IPS DF 19.7 (cell line): ENCODE results near the gene URB1.

ENCODE experiments used
- DNase-seq: peaks from one replicate; pipeline ENCODE4 v3.0.0-alpha.2; 2013; ENCODE audit warnings: low read depth, low spot score

URB1 gene

DNA sequence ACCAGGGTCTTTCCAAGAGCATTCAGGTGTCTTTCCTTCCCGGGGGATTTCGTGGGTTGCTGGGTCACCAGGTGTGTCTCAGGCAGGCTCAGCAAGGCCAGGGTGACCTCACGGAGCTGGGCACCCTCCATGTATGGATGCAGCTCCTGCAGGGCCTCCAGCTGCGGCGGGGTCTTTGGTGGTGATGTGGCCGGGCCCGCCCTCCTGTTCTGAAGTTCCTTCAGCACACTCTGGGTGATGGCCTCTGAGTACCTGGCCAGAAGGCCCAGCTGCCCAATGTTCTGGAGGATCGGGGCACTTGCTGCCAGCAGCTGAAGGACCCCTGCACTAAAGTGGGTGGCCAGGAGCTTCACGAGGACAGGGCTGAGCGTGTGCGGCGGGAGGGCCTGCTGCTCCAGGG, 45.5 kb downstream of the URB1 start:
- no peak for DNase-seq

DNA sequence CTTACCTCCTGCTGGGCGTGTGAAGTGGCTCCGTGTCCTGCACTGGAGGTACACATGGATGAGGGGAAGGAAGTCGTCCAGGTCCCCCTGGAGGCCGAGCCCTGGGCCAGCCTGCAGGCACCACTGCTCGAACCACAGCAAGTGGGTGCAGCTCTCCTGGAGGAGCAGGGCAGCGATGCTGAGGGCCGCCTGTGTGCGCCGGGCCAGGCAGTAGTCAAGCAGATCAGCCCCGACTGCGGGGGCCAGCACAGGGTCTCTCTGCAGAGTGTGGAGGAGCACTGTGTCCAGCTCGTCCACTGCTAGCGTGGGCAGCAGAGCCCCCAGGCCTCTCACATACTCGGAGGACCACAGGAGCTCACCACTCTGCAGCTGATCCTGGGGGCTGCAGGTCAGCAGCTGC, 45.9 kb downstream of the URB1 start:
- DNase-seq = no peak

DNA sequence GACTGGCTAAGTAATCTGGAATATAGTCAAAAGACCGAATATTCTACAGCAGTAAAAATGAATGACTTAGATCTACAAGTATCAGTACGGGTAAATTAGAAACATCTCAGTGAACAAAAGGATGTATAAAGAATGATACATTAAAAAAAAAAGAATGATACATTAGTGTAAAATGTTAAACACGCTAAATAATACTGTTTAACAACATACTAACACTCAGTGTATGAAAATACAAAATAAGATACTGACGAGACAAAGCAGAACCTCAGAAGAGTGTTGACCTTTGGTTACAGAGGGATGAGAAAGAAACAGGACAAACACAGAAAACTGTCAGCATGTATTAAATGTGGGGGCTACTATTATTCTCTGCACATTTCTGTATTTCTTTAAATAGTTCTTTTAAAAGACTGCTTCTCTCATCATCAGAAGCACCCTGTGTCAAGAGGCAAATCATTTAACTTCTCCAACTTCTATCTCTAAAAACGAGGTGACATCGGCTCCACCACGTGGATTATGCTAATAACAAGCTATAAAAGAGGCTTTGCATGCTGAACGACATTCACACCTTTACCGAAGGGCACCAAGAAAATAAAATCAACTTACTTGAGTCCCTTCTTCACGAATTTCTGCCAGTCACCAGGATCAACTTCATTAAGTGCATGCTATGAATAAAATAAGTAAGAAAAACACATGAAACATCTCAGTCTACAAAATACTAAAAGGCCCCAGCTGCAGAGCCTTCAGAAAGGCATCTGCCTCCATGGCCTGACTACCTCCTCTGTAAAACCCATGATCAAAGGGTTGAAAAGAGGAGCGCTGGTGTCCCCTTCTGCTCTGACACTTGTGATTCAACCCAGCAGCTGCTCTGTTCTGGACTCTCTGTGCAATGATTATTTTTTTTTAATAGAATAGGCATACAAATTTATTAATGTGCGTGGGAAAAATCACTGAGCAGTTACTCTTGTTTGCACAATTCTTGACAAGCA, 51.7 kb downstream of the URB1 start:
- no peak for DNase-seq

DNA sequence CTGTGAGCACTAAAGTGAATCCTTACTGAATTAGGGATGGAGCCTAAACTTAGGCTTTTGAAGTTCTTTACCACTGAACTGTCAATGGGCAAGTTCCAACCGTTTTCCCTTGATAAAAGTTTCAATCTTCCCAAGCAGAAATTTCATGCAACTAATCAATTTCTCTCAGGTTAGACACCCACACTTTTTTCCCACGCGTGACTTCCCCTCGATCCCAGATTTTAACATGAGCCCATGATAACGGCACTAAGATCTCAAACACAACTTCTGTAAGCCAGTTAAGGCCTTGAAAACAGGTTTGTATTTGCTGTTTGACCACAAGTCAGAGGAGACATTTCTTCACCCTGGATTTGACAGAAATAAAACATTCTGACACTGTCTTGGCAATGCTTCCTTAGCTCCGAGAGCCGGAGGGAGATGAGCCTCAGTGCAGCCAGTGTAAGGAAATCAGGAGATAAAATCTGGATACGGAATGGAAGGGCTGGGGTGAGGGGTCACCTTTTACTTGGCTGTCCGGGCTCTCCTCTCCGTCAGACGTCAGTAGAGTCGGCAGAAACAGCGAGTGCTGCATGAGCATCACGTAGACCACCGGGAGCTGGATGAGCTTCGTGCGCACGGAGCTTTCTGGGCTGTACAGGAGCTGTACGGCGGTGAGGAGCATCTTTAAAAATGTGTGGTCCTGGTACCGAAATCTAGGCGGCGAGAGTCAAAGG, 54.4 kb downstream of the URB1 start:
- DNase-seq = no peak

DNA sequence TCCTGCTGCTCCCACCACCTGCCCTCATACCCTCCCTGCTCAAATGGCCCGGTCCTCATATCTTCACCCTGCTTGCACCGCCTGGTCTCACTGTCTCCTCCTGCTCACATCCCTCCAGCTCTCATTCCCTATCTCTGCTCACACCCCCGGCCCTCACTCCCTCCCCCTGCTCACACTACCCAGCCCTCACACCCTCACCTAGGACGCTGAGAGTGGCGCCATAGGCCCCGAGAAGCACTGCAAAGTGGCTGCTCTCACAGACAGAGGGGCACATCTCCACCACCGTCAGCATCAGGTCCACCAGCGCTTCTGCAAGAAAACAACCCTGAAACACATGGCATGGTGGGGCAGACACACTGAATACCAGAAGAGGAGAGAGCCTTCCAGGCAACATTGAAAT, 55.6 kb downstream of the URB1 start:
- no peak for DNase-seq

DNA sequence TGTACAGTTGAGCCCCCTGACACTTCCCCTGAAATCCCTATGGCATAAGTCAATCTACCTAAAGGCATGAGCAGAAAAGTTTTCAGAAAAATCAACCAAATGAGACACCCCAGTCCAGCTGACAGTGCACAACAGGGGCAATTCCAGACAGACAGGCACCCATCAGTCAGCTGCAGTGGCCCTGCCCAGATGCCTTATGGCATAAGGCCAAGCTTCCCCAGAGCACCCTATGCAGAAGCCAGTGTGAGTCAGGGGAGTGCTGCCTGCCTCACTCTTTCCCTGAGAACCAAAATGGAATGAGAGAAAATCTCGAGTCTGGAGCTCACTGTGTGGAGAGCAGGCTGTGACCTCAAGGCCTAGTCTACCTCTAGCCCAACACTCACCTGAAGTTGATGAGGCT, 56.1 kb downstream of the URB1 start:
- no peak for DNase-seq

DNA sequence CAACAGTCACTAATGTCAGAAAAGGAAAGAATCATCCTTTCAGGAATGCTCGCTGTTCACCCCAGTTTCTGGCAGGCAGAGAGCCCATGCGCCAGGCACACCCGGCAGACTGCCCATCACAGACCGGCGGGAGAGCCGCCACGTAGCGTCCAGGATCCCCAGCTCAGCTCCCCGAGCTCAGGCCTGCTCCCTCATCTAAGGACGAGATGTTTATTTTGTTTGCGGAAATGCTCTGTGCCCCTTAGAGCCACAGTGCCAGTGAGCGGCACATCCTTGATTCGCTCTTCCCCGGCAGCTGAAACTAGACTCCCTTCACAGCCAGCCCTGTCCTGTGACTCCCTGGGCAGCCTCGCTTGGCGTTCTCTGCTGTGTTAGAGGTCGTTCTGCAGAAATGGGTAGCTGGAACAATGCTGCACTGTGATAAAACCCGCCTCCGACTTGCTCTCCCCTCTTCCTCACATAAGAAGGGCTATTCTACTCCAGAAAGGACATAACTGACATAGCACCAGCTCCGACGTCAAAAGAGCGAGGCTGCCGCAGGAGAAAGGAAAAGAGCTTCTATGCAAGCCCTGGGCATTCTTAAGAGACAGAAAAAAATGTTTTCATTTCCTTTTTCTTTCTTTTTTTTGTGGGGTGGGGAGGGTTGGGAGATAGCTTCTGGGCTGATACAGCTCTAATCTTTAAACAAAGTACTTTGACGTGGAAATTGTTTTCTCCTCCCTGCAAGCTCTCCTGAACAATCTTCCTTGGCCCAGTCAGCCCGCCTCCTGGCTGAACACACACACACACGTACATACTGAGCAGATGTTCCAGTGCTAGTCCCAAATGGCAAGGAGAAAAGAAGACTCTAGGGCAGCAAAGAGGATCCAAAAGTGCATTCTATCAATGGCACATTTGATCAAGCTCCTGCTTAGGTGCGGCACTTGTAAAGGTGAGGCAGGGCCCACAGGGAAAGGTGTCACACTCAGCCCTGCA, 56.9 kb downstream of the URB1 start:
- DNase-seq = no peak

DNA sequence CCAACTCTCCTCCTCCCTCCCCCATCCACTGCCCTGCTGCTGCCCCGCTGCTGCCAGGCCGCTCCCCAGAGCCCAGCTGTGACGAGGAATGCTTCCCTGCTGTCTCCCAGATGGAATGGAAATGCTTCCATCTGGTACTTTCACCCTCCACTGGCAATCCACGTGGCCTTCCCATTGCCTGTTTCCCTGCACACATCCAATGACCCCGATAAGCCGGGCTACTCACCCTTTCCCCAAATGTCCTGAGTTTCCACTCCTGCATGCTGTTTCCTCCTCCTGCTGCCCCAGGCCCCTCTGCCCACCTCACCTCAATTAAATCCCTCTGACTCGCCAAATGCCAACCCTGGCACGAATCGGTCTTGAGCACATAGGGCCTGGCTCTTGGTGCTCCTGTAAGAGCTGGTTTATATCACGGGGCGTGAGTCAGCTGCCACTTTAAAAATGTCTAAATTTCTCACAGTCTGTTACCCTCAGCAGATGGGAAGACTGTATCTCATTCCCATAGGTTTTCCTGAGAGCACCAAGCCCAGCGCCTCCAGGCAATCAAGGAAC, 57.8 kb downstream of the URB1 start:
- DNase-seq = no peak

DNA sequence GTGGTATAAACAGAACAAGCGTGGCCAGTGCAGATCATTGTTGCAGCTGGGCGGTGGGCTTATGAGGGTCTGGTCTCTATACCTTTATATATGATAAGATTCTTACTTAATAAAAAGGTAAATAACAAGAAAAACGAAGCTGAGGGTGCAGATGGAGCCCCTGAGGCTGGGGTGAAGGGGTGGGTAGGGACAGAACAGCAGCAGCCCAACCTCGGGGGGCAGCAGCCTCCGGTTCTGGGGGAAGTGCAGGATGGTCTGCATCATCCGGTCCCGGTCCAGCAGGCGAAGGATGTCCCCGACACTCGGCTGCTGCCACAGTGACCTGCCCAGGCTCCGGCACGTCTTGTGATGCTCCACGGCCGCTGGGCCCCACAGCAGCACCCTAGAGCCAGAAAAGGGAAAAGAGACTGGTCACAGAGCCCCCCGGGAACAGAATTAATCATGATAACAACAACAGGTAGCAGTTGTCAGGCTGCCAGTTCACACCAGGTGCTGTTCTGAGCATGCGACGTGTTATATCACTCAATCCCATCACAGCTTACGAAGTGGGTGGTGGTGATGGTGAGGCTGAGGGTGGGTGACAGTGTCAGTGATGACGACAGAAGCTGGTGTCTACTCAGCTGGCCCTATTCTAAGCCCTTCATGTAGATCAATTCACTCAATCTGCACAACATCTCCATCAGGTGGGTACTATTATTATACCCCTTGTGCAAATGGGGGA, 58.7 kb downstream of the URB1 start:
- no peak for DNase-seq

DNA sequence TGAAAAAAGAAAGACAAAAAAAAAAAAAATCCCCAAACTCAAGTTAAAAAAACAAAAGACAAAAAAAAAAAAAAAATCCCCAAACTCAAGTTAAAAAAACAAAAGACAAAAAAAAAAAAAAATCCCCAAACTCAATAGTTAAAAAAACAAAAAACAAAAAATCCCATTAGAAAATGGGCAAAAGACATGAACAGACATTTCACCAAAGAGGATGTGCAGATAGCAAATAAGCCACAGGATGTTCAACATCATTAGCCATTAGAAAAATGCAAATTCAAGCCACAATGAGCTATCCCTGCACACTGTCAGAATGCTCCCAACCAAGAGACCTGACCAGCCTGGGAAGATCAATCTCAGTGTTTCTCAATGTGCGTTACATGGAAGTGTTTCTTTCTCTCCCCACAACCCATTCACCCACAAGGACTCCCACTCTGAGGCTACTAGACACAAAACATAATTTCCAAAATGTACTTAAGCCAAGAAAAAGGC, 60.3 kb downstream of the URB1 start:
- no peak for DNase-seq

DNA sequence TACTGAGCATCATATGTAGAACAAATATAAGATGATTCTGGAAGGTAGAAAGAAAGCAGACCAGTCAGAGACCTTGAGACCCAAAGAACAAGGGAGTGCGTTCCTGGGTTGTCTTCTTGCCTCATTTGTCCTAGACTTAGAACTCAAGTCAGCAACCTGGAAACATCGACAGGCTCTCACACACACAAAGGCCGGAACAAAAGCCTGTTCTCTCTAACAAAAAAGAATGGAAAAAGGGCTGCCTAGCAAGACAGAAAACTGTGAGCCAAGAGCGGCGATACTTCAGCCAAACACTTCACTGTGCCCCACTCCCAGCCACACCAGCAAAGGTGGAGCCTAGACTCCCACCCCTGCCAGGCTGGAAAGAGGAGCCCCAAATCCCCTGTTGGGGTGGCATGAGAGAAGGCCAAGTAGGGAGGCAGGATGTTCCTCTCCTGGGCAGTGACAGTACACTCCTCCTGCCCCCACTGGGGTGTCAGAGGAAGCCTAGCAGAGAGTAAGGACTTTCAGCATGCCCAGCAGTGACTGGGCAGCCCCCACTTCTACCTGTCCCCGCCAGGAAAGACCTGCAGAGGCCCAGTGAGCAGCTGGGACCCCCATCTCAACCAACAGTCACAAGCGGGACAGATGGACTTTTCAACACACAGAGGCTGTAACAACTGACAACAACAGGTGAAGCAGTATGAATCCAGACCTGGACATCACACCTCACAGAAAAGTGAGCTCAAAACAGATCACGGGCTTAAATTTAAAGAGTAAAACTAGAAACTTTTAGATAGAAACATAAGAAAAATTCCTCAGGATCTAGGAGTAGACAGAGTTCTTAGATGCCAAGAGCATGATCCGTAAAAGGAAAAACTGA, 61.1 kb downstream of the URB1 start:
- no peak for DNase-seq

DNA sequence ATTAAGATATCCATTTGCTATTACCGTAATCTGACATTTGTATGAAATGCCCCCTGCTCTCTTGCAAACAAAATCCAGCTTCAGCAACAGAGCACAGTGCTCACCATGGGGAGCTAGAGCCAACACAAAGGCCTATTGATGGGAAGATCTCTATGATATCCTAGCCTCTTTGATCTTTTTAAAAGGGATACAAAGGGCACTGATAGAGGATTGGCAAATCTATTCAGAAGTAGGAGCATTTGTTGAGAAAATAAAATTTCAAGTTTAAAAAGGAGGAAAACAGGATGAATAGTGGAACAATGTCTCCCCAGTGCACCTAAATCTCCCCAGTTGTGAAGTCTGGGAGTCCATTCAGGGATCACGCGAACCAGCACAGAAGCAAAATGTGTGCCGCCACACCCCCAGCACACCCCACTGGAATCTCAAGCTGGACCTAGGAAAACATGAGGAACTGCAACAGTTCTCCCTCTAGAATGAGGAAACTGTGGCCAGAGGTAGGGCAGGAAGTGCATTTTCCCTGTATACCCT, 62.0 kb downstream of the URB1 start:
- no peak for DNase-seq

DNA sequence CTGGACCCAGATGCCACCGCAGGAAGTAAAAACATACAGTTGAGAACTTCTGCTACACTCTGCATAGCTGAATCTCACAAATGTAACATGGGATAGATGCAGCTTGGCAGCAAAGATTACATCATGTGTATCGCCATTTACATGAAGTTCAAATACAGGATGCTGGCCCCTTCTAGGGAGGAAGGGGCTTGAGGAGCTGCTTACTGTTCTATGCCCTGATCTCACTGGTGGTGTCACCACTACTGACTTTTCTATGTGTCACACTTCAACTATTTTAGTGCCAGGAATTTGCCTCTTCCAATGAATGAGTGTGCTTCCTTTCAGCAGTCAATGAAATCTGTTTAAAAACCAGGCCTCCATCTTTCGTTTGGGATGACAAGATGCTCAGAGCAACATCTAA, 63.0 kb downstream of the URB1 start:
- no peak for DNase-seq

DNA sequence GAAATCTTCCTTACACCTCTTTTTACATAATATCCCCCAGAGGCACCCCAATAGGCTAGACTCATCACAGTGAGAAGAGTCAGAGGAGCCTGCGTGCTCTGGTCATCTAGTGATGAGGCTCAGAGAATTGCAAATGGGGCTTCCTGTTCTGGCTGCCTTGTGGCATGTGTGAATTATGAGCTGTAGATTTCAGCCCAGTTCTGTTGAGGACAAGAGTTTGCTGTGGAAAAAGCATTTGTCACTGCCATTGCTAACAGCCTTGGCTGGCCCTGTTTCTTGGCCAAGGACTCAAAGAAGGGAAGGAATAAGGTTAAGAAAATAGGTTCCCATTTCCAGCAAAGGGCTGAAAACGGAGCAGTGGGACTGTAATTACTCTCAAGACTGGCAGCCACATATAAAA, 63.5 kb downstream of the URB1 start:
- DNase-seq = no peak

DNA sequence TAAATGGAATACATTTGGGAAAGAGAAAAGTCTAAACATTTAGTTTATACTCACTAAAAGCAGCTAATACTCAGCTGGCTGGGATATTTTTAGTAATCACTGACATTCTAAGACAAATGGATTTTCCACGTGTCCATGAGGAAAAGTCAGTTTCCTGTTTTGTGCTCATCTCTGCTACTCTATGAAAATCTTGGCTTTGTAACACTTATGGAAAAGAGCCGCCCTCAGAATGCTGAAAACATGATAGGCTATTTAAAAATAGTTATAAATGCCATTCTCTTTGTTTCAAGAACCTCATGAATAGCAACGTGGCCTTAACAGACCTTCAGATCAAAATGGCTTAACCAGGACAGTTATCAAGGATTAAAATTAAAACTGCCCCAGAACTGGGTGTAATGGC, 64.2 kb downstream of the URB1 start:
- no peak for DNase-seq

DNA sequence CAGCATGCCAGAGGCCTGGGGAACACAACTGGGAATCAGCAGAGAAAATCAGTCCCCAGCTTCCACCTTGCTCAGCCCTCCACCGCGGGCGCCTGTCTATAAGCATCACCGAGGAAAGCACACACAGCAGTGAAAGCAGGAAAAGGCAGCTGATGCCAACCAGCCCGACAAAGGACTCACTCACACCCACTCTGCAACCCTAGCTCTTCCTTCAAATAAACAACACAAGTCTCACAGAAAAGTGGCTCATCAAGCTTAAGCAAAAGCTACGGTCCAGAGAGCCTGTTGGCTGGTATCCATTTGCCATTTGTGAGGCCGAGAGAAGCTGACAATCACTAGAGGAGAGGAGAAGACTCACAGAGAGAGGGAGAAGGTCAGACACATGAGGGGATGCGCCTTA, 67.1 kb downstream of the URB1 start:
- no peak for DNase-seq

DNA sequence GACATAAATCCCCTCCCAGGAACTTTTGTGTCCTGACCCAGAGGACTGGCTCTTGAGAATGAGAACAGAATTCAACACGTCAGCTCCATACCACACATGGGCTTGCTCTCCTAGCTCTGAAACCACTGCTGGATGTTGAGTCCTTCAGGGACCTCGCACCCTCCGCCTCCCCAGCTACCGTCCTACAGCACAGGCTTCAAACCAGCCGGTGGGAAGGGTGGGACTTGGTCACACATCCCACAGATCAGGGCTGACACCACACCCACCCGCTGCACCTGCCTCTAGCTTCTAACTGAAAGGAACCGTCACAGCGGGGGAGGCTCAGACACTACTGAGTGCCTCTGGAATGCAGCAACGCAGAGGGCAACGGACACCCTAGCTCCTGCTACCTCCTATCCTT, 70.1 kb downstream of the URB1 start:
- DNase-seq = no peak

DNA sequence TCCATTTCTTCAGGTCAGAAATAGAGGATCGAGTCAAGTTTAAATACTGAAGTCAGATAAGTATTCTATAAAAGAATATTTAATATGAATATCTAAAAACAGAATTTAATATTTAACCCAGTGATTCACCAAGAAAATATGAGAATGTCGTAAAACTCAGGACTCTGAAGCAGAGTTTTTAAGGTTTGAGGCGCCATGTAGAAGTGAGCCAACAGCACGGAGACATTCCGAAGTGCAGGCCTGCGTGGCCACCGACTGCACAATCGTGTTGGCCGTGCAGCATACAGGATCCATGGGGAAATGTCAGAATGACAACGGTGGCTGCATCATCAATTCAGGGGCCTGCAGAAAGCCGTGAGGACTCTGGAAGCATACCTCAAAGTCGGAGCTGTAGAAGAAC, 70.7 kb downstream of the URB1 start:
- DNase-seq = no peak

DNA sequence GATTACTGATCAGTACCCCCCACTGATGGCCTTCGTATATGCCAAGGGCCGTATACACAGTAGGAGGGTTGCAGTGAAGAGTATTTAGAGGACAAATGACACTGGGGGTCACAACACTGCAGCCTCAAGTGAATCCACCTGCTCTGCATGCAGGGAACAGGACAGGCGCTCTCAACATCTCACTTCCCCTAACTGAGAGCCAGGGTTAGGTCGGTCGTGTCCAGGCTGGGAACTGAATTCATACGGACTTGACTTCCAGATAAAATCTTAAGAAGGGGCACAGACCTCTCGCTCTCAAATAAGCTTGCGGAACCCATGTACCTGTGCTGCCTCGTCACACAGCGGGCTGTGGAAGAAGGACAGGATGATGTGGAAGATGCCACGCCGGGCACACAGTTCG, 71.3 kb downstream of the URB1 start:
- DNase-seq = no peak
